GM04503 (cell line): ENCODE measurements around the gene RASGRP2.
A peak's percentile ranks its signal among the peaks of the same experiment; 100 is the strongest.

Experiments used
- DNase-seq: peaks from one replicate; pipeline ENCODE4 v3.0.0-alpha.2; 2012; ENCODE audit warnings: low read depth

The RASGRP2 gene

GRCh38 chr11:64694821-64695365 is 49.0 kb downstream of the RASGRP2 start:
- no peak for DNase-seq

GRCh38 chr11:64694026-64694755 is 49.8 kb downstream of the RASGRP2 start:
- no peak for DNase-seq

- no peak for DNase-seq
These were observed 51.1 kb downstream of the RASGRP2 start for GRCh38 chr11:64692764-64693331.

DNA sequence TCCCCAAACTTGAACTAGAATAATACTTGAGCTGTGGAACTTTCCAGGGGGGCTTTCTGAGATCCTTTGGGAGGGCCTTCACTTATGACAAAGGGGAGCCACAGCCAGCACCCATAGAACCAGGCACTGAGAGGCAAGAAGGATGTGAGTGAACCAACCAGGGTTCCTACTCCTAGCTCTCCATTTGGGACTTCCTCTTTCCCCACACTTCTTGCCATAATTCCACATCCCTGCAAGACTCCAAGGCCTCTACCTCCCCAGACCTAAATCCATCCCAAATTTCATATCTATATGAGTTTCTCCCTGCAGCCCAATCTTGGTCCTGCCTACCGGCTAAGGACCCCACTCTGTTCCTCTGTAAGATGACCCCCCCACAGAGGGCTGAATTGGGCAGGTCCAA is 52.4 kb downstream of the RASGRP2 start:
- DNase-seq = no peak

DNA sequence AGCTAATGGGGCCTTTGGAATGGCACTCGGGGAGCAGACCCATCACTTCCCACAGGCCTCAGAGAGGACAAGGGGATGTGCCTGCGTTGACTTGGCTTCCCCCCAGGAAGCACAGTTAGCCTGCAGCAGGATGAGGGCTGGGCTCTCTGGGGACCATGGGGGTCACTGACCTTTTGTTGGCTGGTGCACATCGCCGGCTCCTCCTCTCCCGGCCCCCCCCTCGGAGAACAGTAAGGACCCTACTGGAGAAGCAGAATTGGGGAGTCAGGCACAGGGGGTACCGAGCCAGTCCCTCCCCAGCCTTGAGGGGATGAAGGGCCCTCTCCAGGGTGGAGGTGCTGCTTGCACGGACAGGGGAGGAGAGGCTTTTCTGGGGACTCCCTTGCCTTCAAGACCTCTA is 53.7 kb downstream of the RASGRP2 start:
- DNase-seq = no peak

- peak; percentile 40 for DNase-seq
These were observed 55.4 kb downstream of the RASGRP2 start for GRCh38 chr11:64688534-64688982.

GRCh38 chr11:64687643-64688533 is 56.1 kb downstream of the RASGRP2 start:
- DNase-seq = no peak

DNA sequence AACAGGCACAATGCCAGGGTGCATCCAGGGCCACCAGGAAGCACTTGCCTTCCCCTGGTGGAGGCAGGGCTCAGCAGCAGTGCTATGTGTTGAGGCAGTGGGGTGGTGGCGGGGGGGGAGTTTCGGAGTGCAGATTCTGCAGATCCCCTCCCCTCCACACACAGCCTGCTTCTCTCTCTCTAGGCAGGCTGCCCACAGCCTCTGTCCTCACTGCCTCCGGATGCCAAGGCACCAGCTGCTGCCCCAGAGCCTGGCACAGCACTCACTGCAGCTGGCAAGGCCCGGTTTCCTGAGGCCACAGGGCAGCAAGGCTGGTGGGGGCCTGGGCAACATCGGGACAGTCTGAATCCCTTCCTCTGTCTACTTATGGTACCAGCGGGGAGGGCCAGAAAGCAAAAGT is 56.7 kb downstream of the RASGRP2 start:
- no peak for DNase-seq

- DNase-seq = no peak
These were observed 57.3 kb downstream of the RASGRP2 start for GRCh38 chr11:64686466-64687170.

DNA sequence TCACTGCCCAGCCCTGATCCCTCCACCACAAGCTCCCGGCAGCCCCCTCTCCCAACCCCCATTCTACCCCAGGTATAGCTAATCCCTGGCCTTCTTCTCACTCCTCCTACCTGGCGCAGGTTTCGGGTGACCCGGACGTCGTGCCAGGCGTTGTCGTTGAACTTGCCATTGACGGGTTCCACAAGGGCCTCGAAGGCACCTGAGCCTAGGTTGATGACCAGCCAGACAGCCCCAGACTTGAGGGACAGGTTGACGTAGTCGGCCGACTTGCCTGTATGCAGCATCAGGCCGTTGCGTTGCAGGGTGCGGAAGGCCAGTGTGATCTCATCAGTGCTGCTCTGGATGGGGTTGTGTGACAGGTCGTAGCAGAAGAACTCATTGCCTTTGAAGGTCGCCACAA is 58.4 kb downstream of the RASGRP2 start:
- DNase-seq = no peak

- no peak for DNase-seq
These were observed 59.6 kb downstream of the RASGRP2 start for GRCh38 chr11:64684357-64684756.

GRCh38 chr11:64681171-64681570 is 62.8 kb downstream of the RASGRP2 start:
- DNase-seq = no peak

- DNase-seq = no peak
These were observed 64.1 kb downstream of the RASGRP2 start for GRCh38 chr11:64679846-64680245.

DNA sequence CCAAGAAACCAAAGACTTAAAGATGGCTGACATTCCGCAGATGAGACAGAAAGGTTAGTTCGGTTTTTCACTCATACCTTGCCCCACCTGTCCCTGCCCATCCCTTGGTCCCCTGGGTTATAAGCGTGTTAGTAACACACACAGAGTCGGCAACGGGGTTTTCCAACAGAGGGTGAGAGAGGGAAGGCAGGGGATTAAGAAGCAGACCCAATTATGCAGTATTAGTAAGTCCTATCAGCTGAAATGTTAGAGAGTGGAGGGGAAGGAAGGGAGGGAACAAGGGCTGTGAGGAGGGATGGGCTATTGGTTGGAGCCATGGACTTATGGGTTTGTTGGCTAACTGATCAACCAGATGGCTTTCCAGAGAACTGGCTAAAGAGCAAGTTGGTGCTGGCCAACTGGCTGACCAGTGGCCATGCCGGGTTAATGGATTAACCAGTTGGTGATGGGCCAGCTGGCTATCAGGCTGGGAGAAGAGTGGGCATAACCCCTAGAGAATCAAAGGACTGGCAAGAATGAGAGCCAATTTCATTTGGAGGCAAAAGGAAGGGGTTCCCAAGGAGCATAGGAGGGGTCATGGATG is 66.4 kb downstream of the RASGRP2 start:
- DNase-seq = no peak
